GM12891 (cell line): Measurements from ENCODE around the gene FRMD3.

Source experiments
- POLR2AphosphoS5 ChIP-seq: IDR thresholded peaks from 2 replicates; pipeline ENCODE4 v1.6.1; 2011; ENCODE audit warnings: low read depth, low read length, control low read depth
- TAF1 ChIP-seq: IDR thresholded peaks from 2 replicates; pipeline ENCODE4 v1.6.1; 2011; ENCODE audit warnings: low read depth, low read length, control low read depth

- TF ChIP-seq TAF1 (no peak), POLR2AphosphoS5 (no peak)
These were observed 224.4 kb downstream of the FRMD3 start for GRCh38 chr9:83313781-83314180.
